ENCODE results near the gene NINJ2. TPM values are rescaled to one million over a fixed set of nuclear protein-coding genes. Genes with fewer than 3 reads are reported as not detected.

The NINJ2 gene
- total RNA-seq, 4 donors from 2014 or later = 8.6 to 28.9 (median 17.5) TPM

DNA sequence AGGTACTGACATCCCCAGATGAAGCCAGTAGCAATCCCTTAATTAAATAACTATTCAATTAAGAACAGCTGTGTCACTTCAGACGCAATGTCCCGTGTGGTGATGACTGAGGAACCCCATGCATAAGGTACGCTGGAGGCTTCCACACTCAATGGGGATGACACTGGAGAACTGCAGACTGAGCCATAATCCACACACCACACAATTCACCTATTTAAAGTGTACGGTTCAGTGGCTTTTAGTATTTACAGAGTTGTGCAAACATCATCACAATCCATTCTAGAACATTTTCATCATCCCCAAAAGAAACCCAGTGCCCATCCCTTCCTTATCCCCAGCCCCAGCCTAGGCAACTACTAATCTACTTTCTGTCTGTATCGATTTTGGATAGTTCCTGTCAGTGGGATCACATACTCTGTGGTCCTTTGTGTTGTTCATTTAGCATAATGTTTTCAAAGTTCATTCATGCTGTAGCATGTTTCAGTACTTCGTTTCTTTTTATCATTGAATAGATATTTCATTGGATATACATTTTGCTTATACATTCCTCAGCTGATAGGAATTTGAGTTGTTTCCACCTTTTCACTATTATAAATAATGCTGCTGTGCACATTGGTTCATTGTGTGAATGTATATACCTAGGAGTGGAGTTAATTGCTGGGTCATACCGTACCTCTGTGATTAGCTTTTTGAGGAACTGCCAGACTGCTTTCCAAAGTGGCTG, 61.1 kb downstream of the NINJ2 start:
- TF ChIP-seq, protein P1, sequence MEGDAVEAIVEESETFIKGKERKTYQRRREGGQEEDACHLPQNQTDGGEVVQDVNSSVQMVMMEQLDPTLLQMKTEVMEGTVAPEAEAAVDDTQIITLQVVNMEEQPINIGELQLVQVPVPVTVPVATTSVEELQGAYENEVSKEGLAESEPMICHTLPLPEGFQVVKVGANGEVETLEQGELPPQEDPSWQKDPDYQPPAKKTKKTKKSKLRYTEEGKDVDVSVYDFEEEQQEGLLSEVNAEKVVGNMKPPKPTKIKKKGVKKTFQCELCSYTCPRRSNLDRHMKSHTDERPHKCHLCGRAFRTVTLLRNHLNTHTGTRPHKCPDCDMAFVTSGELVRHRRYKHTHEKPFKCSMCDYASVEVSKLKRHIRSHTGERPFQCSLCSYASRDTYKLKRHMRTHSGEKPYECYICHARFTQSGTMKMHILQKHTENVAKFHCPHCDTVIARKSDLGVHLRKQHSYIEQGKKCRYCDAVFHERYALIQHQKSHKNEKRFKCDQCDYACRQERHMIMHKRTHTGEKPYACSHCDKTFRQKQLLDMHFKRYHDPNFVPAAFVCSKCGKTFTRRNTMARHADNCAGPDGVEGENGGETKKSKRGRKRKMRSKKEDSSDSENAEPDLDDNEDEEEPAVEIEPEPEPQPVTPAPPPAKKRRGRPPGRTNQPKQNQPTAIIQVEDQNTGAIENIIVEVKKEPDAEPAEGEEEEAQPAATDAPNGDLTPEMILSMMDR (IDR thresholded peaks at IDR 0.05) = no peak
- DNase-seq (ENCODE audit: low spot score) (no peak), ATAC-seq (ENCODE audit: low FRiP score) (no peak)

- TF ChIP-seq, protein P1 (IDR thresholded peaks at IDR 0.05) = no peak
- no peak for ATAC-seq (ENCODE audit: low FRiP score)
- no peak for DNase-seq (ENCODE audit: low spot score)
Measured at GRCh38 chr12:599756-600155, 63.5 kb downstream of the NINJ2 start.

GRCh38 chr12:597926-598568, 65.2 kb downstream of the NINJ2 start:
- no peak for DNase-seq (ENCODE audit: low spot score)

GRCh38 chr12:593396-594270, 69.6 kb downstream of the NINJ2 start:
- TF ChIP-seq, protein P1 (IDR thresholded peaks at IDR 0.05) = no peak
- ATAC-seq (ENCODE audit: low FRiP score) (no peak), DNase-seq (ENCODE audit: low spot score) (no peak)

More at GRCh38 chr12:597926-598568, 65.2 kb downstream of the NINJ2 start:
- ATAC-seq (ENCODE audit: low FRiP score) = no peak
- TF ChIP-seq, protein P1 (IDR thresholded peaks at IDR 0.05) = no peak

DNA sequence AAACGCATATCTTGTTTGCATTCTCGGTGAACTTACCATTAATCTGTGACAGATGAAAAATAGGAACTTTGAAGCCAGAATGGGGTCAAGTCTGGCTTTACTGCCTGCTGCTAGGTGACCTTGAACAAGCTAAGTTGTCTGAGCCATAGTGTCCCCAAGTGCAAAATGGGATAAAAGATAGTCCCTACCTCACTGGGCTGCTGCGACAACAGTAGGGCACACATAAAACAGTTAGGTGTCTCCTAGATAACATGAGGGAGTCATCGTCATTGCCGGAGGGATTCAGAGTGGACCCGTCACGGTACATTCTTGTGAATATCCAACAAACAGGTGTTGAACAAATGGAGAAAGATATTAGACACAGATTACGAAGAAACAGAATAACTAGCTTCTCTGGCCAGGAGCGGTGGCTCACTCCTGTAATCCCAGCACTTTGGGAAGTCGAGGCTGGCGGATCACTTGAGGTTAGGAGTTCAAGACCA, 71.2 kb downstream of the NINJ2 start:
- ATAC-seq (ENCODE audit: low FRiP score) (no peak), DNase-seq (ENCODE audit: low spot score) (no peak)
- TF ChIP-seq, protein P1 (IDR thresholded peaks at IDR 0.05) = no peak

DNA sequence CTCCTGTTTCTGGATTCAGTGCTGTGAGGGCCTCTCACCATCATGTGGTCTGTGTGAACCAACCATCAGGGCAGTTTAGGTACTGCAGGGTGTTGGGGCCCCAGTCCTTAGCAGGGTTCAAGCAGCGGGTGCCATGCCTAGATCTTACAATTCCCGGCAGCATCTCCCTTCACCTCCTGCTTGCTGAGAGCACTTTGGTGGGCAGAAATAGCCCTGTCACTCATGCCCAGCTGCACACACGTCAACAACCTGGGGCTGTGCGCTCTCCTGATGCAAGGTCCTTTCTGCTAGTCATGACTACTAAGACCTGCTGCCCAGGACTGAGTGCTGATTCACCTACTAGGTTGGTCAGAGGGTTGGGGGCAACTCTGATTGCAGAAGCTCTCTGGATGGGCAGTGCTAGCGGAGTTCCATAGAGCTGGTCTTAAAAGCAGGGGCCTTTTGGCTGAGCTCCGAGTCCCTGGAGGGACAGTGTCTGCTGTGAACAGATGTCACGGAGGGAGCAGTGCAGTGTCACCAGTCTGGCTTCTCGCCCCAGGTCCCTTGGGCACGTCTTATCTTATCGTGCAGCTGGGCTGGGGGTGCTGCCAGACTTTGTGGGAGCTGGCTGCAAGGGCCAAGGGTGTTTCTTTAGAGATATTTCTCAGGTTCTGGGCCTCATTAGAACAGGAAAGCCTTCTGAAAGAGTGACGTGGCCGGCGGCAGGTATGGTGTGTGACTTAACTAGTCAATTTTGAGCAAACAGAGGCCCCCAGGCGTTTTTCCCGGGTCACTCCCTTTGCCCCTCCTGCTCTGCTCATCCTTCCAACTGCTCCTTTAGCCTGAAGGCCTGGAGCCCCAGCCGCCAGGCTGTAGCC, 71.8 kb downstream of the NINJ2 start:
- DNase-seq (ENCODE audit: low spot score) = no peak
- no peak for ATAC-seq (ENCODE audit: low FRiP score)
- TF ChIP-seq, protein P1 (IDR thresholded peaks at IDR 0.05) = no peak

Data from omental fat pad (tissue), 4 donors.